Left hindlimb (tissue), 1 donor: ENCODE measurements around the gene CRK.
A peak's percentile ranks its signal among the peaks of the same experiment; 100 is the strongest.

Experiments
- DNase-seq: peaks from one replicate; pipeline ENCODE4 v3.0.0-alpha.2; 2018

Gene CRK

GRCh38 chr17:1455797-1456599, at the start of gene CRK:
Gene CRK (minus strand): TSS chr17:1456232. CDS start chr17:1456117, 115 bp downstream.
- peak; percentile 97 for DNase-seq

GRCh38 chr17:1505586-1505985, 49.6 kb upstream of the CRK start:
- DNase-seq, result no peak

- DNase-seq, result no peak
These were observed 48.8 kb upstream of the CRK start for GRCh38 chr17:1504866-1505265.

GRCh38 chr17:1503699-1504098, 47.7 kb upstream of the CRK start:
- no peak for DNase-seq

- DNase-seq, result no peak
These were observed 42.8 kb upstream of the CRK start for GRCh38 chr17:1498869-1499268.

GRCh38 chr17:1498233-1498632, 42.2 kb upstream of the CRK start:
- DNase-seq, result no peak

- DNase-seq, result no peak
These were observed 41.8 kb upstream of the CRK start for GRCh38 chr17:1497831-1498230.

- no peak for DNase-seq
These were observed 40.8 kb upstream of the CRK start for GRCh38 chr17:1496869-1497268.

GRCh38 chr17:1495265-1495989, 39.4 kb upstream of the CRK start:
- peak; percentile 79 for DNase-seq

- no peak for DNase-seq
These were observed 38.8 kb upstream of the CRK start for GRCh38 chr17:1494736-1495253.

GRCh38 chr17:1494203-1494602, 38.2 kb upstream of the CRK start:
- DNase-seq, result no peak

GRCh38 chr17:1493291-1493980, 37.4 kb upstream of the CRK start:
- no peak for DNase-seq

- no peak for DNase-seq
These were observed 36.5 kb upstream of the CRK start, which contains the start of gene MYO1C for GRCh38 chr17:1492249-1493206. Gene MYO1C (minus strand): TSS chr17:1492686. CDS start chr17:1492487, 199 bp downstream.

- peak; percentile 75 for DNase-seq
These were observed 35.6 kb upstream of the CRK start for GRCh38 chr17:1491443-1492248.

GRCh38 chr17:1490643-1491442, 34.8 kb upstream of the CRK start:
- DNase-seq, result peak; percentile 77

GRCh38 chr17:1488826-1489270, 32.8 kb upstream of the CRK start:
- no peak for DNase-seq

GRCh38 chr17:1487939-1488825, 32.1 kb upstream of the CRK start:
- DNase-seq, result peak; percentile 91

- DNase-seq, result peak; percentile 87
These were observed 31.0 kb upstream of the CRK start for GRCh38 chr17:1486802-1487695.
